GM12878 (cell line): ENCODE measurements around the gene LHFPL3. TPM values are rescaled to one million over a fixed set of nuclear protein-coding genes. Genes with fewer than 3 reads are reported as not detected.

Source experiments
- ASH2L ChIP-seq: fragments of 300-600, 200-600 bp; sonication (generic); IDR thresholded peaks from 2 replicates; pipeline ENCODE4 v1.6.1; 2017; ENCODE audit warnings: low read depth, mild to moderate bottlenecking, borderline replicate concordance
- EZH2 ChIP-seq: IDR thresholded peaks from 2 replicates; pipeline ENCODE4 v1.6.1; 2012; ENCODE audit warnings: low read depth, mild to moderate bottlenecking, control low read depth, inconsistent platforms, low read length, borderline replicate concordance; ENCODE audit not compliant: control insufficient read depth
- NBN ChIP-seq: fragments of 450-650 bp; IDR thresholded peaks from 2 replicates; pipeline ENCODE4 v1.6.1; 2016
- PML ChIP-seq: IDR thresholded peaks from 2 replicates; pipeline ENCODE4 v1.6.1; 2012; ENCODE audit warnings: low read length, inconsistent platforms
- SUZ12 ChIP-seq: fragments of 200-600 bp; sonication (generic); IDR thresholded peaks from one replicate; pipeline ENCODE4 v1.6.1; 2018; ENCODE audit warnings: antibody characterized with exemption, mild to moderate bottlenecking; ENCODE audit not compliant: unreplicated experiment
- WRNIP1 ChIP-seq: IDR thresholded peaks from 2 replicates; pipeline ENCODE4 v1.6.1; 2011; ENCODE audit warnings: low read depth, low read length, improper control_type of control experiment, borderline replicate concordance
- ZNF274 ChIP-seq: IDR thresholded peaks from one replicate; pipeline ENCODE4 v1.8.0; 2011; ENCODE audit not compliant: insufficient read length, insufficient read depth
- ZSCAN29 ChIP-seq: fragments of 450-650 bp; IDR thresholded peaks from 2 replicates; pipeline ENCODE4 v1.6.1; 2017; ENCODE audit warnings: mild to moderate bottlenecking, moderate library complexity
- polyA plus RNA-seq, 11 experiments: library from polyadenylated mRNA; depleted of rRNA in 4 of 11; unstranded in 6 of 11; stranded (reverse) in 5 of 11; fragments of >200 nt; fragmentation: Nextera tagmentation in 4 of 11; fragmentation: Illumina TruSeq in 1 of 11; extraction: Ambion mirVana in 4 of 11; extraction: Trizol in 1 of 11; gene quantifications; 1 replicate in 1 of 11; 2 replicates in 10 of 11; pipeline versions ENCODE4 v1.2.1 to v1.2.3, GENCODE V29; 2011 to 2016; ENCODE audit warnings: inconsistent platforms in 2 of 11, missing spikeins in 2 of 11, low read depth in 1 of 11
- total RNA-seq, 4 experiments: library from RNA; depleted of rRNA in 3 of 4; stranded (reverse); fragments of >200 nt in 3 of 4; fragmentation: Illumina TruSeq in 1 of 4; extraction: Trizol in 1 of 4; gene quantifications; 2 replicates each; pipeline versions ENCODE4 v1.2.1 to v1.2.3, GENCODE V29; 2013 to 2021
- TF ChIP-seq, protein P1 (sequence below): fragments of 450-650 bp; IDR thresholded peaks from 2 replicates; pipeline ENCODE4 v1.6.1; 2017; ENCODE audit warnings: antibody characterized with exemption, mild to moderate bottlenecking, moderate library complexity
- TF ChIP-seq, protein P2 (sequence below): fragments of 450-650 bp; formaldehyde crosslinking; IDR thresholded peaks from 2 replicates; pipeline ENCODE4 v1.4.0; 2022; ENCODE audit warnings: mild to moderate bottlenecking, moderate library complexity

The LHFPL3 gene
- total and polyA plus RNA-seq, 10 of the 15 experiments (the other 5 are each of a cell fraction or from before 2014, with no cell fraction given), result 0.09 TPM; not detected in 9

DNA sequence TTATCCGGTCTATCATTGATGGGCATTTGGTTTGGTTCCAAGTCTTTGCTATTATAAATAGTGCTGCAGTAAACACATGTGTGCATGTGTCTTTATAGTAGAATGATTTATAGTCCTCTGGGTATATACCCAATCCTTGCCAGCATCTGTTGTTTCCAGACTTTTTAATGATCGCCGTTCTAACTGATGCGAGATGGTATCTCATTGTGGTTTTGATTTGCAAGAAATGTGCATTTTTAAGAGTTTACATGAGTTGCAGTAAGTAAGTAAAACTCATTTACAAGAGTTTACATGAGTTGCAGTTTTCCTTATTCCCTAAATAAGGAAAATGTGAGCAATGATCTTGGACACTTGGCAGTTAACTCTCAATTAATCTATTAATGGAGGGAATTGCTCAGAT lies 312.1 kb downstream of the LHFPL3 start (continued):
- TF ChIP-seq, protein P1, sequence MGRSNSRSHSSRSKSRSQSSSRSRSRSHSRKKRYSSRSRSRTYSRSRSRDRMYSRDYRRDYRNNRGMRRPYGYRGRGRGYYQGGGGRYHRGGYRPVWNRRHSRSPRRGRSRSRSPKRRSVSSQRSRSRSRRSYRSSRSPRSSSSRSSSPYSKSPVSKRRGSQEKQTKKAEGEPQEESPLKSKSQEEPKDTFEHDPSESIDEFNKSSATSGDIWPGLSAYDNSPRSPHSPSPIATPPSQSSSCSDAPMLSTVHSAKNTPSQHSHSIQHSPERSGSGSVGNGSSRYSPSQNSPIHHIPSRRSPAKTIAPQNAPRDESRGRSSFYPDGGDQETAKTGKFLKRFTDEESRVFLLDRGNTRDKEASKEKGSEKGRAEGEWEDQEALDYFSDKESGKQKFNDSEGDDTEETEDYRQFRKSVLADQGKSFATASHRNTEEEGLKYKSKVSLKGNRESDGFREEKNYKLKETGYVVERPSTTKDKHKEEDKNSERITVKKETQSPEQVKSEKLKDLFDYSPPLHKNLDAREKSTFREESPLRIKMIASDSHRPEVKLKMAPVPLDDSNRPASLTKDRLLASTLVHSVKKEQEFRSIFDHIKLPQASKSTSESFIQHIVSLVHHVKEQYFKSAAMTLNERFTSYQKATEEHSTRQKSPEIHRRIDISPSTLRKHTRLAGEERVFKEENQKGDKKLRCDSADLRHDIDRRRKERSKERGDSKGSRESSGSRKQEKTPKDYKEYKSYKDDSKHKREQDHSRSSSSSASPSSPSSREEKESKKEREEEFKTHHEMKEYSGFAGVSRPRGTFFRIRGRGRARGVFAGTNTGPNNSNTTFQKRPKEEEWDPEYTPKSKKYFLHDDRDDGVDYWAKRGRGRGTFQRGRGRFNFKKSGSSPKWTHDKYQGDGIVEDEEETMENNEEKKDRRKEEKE, result no peak
- TF ChIP-seq ZSCAN29 (no peak), ZNF274 (no peak), PML (no peak), NBN (no peak), EZH2 (no peak), WRNIP1 (no peak), SUZ12 (no peak), ASH2L (no peak)
- TF ChIP-seq, protein P2, sequence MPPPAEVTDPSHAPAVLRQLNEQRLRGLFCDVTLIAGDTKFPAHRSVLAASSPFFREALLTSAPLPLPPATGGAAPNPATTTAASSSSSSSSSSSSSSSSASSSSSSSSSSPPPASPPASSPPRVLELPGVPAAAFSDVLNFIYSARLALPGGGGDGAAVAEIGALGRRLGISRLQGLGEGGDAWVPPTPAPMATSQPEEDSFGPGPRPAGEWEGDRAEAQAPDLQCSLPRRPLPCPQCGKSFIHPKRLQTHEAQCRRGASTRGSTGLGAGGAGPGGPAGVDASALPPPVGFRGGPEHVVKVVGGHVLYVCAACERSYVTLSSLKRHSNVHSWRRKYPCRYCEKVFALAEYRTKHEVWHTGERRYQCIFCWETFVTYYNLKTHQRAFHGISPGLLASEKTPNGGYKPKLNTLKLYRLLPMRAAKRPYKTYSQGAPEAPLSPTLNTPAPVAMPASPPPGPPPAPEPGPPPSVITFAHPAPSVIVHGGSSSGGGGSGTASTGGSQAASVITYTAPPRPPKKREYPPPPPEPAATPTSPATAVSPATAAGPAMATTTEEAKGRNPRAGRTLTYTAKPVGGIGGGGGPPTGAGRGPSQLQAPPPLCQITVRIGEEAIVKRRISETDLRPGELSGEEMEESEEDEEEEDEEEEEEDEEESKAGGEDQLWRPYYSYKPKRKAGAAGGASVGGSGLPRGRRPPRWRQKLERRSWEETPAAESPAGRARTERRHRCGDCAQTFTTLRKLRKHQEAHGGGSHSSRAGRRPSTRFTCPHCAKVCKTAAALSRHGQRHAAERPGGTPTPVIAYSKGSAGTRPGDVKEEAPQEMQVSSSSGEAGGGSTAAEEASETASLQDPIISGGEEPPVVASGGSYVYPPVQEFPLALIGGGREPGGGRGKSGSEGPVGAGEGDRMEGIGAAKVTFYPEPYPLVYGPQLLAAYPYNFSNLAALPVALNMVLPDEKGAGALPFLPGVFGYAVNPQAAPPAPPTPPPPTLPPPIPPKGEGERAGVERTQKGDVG (CRISPR knock-in tag), result no peak
- TF ChIP-seq, all 136 proteins: peak for 0
